GM12874 (cell line): ENCODE data around the gene PRM1.

ENCODE experiments used
- TF ChIP-seq, protein P1 (sequence below): IDR thresholded peaks from 2 replicates; pipeline ENCODE4 v1.5.1; 2011; ENCODE audit warnings: low read depth, mild to moderate bottlenecking, control low read depth, low read length, moderate library complexity; ENCODE audit not compliant: insufficient read depth

The PRM1 gene

DNA sequence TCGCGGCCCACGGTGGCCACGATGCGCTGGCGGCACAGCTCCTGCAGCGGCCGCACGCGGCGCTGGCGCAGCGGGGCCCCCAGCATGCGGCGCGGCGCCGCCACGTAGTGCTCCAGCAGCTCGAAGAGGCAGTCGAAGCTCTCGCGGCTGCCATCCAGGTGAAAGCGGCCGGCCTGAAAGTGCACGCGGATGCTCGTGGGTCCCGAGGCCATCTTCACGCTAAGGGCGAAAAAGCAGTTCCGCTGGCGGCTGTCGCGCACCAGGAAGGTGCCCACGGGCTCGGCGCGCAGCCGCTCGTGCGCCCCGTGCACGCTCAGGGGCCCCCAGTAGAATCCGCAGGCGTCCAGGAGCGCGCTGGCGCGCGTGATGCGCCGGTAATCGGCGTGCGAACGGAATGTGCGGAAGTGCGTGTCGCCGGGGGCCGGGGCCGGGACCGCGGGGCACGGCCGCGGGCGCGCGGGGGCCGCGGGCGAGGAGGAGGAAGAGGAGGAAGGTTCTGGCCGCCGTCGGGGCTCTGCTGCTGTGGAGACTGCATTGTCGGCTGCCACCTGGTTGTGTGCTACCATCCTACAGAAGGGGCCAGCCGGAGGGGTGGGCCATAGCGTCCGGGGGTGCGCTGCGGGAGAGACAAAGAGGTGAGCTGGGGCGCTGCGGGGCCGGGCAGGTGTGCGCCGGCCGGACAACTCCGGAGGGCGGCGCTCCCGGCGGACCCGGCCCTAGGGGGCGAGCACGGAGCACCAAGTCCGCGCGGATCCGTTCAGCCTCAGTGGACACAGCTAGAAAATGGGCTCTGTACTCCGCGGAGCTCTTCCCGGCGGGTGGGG, 26.0 kb downstream of the PRM1 start:
- TF ChIP-seq, protein P1, sequence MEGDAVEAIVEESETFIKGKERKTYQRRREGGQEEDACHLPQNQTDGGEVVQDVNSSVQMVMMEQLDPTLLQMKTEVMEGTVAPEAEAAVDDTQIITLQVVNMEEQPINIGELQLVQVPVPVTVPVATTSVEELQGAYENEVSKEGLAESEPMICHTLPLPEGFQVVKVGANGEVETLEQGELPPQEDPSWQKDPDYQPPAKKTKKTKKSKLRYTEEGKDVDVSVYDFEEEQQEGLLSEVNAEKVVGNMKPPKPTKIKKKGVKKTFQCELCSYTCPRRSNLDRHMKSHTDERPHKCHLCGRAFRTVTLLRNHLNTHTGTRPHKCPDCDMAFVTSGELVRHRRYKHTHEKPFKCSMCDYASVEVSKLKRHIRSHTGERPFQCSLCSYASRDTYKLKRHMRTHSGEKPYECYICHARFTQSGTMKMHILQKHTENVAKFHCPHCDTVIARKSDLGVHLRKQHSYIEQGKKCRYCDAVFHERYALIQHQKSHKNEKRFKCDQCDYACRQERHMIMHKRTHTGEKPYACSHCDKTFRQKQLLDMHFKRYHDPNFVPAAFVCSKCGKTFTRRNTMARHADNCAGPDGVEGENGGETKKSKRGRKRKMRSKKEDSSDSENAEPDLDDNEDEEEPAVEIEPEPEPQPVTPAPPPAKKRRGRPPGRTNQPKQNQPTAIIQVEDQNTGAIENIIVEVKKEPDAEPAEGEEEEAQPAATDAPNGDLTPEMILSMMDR = peak; percentile 51

DNA sequence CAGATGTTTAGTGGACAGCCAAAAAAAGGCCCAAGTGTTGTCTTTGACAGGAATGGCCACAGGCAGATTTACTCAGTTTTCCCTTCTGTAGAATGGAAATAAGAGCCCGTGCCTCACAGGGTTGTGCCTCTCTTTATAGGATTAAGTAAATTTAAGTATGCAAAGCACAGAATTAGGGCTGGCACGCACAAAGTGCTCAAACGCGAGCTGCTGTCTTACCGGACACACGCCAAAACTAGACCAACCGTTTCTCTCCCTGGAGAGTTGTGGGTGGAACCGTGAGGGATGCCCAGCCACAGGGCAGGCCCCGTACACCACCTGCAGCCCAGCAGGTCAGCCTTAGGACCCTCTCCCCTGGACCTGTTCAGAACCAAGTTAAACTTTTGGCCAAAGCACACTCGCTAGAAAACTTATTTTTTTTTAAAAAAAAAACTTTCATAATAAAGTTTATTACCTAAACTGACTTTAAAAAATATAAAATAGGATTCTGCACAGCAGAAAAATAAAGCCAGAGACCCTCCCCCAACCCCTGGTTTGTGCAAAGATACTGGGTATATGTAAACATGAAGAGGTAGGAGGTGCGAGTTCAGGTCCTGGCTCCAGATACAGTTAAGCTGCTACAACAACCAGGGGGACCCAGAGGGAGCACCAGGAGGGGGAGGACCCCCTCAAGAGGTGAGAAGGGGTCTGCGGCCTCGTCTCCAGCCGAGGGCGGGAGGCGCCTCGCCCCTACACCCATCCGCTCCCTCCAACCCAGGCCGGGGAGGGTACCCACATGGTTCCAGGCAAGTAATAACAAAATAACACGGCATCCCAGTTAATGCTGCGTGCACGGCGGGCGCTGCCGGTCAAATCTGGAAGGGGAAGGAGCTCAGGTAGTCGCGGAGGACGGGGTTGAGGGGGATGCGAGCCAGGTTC, 26.9 kb downstream of the PRM1 start:
- TF ChIP-seq, protein P1 = no peak

DNA sequence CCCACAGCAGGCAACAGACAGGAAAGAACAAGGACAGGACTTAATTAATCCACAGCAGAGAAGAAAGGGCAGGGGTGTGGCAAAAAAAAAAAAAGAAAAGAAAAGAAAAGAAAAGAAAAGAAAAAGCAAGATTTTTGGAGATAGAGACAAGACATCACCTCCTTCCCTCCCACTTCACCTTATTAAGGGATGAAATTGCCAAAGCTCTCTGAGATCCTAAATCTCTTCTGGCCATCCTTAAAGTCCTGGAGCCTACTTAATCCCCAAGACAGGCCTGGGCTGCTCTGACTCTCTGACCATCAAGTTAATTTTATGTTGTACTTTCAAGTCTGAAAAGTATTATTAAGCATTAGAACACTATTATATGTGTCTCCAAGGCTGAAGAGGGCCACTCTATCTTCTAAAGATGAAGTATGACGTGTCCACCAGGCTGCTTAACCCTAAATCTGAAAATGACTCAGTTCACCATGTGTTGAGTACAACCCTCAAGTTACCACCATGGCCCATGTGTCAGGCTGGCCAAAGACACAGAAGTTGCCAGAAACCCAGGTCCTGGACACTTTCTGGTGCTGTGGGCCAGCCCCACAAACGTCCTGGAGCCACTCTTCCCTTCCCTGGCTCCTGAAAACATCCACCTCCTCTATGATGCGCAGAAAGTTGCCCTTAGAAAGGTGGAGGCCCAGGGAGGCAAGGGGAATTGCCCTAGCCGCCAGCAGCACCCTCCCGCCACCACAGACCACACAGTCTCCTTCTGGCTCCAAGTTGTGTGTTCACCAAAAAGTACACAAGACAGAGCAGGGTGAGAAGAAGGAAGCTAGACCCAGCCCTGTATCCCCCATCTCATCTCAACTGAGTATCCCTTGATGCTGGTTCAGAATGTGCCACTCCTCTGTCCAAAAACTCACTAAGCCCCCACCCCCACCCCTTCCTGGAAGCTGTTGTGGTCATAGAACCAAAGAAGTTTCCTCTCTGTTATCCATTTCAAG, 27.8 kb downstream of the PRM1 start:
- TF ChIP-seq, protein P1 = no peak

DNA sequence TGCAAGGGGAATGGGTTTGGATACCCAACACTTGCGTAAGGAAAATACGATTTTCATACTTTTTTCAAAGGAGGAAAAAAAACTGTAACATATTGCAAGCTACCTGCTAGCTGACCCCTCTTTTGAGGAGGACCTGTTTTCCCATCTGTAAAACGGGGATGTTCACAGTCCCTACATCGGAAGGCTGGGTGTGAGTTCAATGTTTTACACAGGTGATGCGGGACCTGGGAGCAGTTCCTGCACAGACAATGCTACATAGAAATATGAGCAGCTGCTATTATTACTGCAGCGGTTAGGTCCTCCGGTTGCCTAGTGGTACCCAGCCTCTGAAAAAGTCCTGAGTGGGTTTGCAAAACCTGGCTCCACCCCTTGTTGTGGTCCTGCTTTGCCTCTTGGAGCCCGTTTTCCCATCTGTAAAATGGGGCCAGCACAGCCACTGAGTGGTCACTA, 28.6 kb downstream of the PRM1 start:
- TF ChIP-seq, protein P1 = no peak

DNA sequence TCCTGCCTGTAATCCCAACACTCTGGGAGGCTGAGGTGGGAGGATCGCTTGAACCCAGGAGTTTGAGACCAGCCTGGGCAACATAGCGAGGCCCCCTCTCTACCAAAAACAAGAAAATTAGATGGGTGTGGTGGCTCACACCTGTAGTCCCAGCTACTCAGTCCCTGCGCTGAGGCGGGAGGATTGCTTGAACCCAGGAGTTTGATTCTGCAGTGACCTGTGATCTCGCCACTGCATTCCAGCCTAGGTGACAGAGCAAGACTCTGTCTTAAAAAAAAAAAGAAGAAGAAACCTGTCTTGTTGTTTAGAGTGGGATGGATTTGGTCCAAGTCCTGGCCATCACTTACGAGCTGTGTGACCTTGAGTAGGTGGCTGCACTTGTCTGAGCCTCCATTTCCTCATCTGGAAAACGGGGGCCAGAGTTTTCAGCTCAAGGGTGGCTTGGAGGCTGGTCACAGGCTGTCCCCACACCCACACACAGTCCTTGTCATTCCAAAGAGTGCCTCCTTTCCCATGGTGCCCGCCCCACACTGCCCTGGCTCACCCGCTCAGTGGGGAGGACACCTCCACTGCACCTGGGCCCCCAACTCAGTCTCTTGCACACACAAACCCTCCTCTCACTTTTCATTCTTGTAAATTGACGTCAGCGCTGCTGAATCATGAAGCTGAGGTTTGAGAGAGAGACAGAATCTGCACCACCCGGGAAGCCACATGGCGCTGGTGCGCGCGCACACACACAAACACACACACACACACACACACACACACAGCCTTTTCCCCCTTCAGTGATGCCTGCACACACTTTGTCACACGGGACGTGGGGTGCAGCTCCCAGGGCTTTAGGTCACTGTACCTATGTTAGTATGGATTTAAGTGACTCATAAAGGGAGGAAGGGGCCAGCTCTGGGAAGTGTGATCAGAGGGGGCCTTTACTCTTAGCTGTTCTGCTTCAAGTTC, 29.3 kb downstream of the PRM1 start:
- TF ChIP-seq, protein P1 = no peak

DNA sequence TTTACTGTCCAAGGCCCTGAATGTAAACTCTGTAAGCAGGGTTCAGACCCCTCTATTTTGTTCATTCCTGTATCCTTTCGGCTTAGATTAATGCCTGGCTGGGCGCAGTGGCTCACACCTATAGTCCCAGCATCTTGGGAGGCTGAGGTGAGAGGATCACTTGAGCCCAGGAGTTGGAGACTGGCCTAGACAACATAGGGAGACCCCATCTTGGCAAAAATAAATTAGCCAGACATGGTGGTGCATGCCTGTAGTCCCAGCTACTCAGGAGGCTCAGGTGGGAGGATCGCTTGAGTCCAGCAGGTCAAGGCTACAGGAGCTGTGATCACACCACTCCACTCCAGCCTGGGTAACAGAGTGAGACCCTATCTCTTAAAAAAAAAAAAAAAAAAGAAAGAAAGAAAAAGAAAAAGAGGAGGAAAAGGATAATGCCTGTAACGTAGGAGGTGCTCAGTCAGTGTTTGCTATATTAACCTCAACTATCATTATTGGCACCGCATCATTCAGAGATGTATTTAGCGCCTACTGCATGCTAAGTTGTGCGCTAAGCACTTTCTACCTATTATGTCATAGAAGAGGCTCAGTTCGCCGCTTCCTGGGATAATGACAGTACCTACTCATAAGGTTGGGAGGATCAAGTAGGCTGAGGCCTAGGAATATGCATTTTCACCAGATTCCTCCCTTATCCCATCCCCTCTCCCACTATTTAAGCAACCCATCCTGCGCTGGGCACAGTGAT, 30.2 kb downstream of the PRM1 start:
- TF ChIP-seq, protein P1 = no peak
